Suprapubic skin (tissue), 4 donors: ENCODE data around the gene JPH2. TPM values are rescaled to one million over a fixed set of nuclear protein-coding genes. Genes with fewer than 3 reads are reported as not detected.

Experiments
- DNase-seq, 2 donors: peaks; one replicate each; pipeline ENCODE4 v3.0.0-alpha.2; 2019; ENCODE audit warnings: low spot score in 2 of 2
- H3K27ac ChIP-seq: fragments of 200-600 bp; sonication (generic); one replicate; pipeline ENCODE4 v1.5.1; 2019
- H3K27me3 ChIP-seq: fragments of 200-600 bp; sonication (generic); one replicate; pipeline ENCODE4 v1.5.1; 2019
- H3K36me3 ChIP-seq: fragments of 200-600 bp; sonication (generic); one replicate; pipeline ENCODE4 v1.5.1; 2019
- H3K4me1 ChIP-seq: fragments of 200-600 bp; sonication (generic); one replicate; pipeline ENCODE4 v1.5.1; 2019
- H3K4me3 ChIP-seq: fragments of 200-600 bp; sonication (generic); one replicate; pipeline ENCODE4 v1.5.1; 2019; ENCODE audit warnings: mild to moderate bottlenecking
- H3K9me3 ChIP-seq: fragments of 200-600 bp; sonication (generic); one replicate; pipeline ENCODE4 v1.5.1; 2019
- EP300 ChIP-seq: sonication (generic); formaldehyde crosslinking; IDR thresholded peaks from one replicate; pipeline ENCODE4 v1.6.1; 2017; ENCODE audit warnings: antibody characterized with exemption
- POLR2A ChIP-seq, 2 donors: fragments of 450-650 bp; IDR thresholded peaks; one replicate each; pipeline ENCODE4 v1.6.1; 2017; ENCODE audit warnings: antibody characterized with exemption in 2 of 2, mild to moderate bottlenecking in 2 of 2, moderate library complexity in 2 of 2
- POLR2AphosphoS5 ChIP-seq, 3 donors: sonication (generic); formaldehyde crosslinking; IDR thresholded peaks; one replicate each; pipeline ENCODE4 v1.6.1; 2017; ENCODE audit warnings: antibody characterized with exemption in 3 of 3
- WGBS: methylation state at CpG from one replicate; pipeline ENCODE4 v1.1.5; 2018; 5-methylcytosine and 5-hydroxymethylcytosine counted together
- total RNA-seq, 4 donors: library from RNA; depleted of rRNA; stranded (reverse); fragments of >200 nt; gene quantifications; one replicate each; pipeline ENCODE4 v1.1.0, GENCODE V29; 2016
- TF ChIP-seq, protein P1 (sequence below), 2 donors: fragments of 200-600 bp in 1 of 2; fragments of 450-650 bp in 1 of 2; sonication (generic) in 1 of 2; IDR thresholded peaks; one replicate each; pipeline ENCODE4 v1.5.1; 2016 to 2019; ENCODE audit warnings: antibody characterized with exemption in 2 of 2, mild to moderate bottlenecking in 1 of 2, moderate library complexity in 1 of 2

The JPH2 gene
- total RNA-seq, 4 donors from 2014 or later: 3.8 to 5.0 (median 4.5) TPM

DNA sequence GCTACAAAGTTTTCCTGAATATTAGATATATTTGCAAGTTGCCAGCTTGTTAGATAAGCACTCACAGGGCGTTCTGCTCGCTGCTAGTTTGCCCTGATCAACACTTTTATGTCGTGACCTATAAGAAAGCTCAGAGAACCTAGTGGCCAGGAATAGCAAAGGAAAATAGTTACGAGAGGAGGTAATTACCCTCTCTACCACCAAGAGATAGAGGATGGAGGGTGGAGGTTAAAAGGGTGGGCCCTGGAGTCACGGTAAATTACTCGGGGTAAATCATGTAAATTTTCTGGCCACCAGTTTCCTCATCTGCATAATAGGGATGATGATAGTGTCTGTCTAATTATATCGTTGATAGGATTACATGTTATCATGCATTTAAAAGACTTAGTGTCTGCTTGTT, 87.2 kb downstream of the JPH2 start:
- TF ChIP-seq EP300 (no peak), POLR2A (IDR thresholded peaks at IDR 0.05) (no peak), POLR2AphosphoS5 (IDR thresholded peaks at IDR 0.05) (no peak)
- TF ChIP-seq, protein P1, sequence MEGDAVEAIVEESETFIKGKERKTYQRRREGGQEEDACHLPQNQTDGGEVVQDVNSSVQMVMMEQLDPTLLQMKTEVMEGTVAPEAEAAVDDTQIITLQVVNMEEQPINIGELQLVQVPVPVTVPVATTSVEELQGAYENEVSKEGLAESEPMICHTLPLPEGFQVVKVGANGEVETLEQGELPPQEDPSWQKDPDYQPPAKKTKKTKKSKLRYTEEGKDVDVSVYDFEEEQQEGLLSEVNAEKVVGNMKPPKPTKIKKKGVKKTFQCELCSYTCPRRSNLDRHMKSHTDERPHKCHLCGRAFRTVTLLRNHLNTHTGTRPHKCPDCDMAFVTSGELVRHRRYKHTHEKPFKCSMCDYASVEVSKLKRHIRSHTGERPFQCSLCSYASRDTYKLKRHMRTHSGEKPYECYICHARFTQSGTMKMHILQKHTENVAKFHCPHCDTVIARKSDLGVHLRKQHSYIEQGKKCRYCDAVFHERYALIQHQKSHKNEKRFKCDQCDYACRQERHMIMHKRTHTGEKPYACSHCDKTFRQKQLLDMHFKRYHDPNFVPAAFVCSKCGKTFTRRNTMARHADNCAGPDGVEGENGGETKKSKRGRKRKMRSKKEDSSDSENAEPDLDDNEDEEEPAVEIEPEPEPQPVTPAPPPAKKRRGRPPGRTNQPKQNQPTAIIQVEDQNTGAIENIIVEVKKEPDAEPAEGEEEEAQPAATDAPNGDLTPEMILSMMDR (IDR thresholded peaks at IDR 0.05): no peak
- Histone ChIP-seq H3K4me1 (no peaks in the 10 kb centered on the region), H3K4me3 (no peak overlapping the region), H3K9me3 (no peaks in the 10 kb centered on the region), H3K27ac (no peak overlapping the region), H3K36me3 (no peaks in the 10 kb centered on the region), H3K27me3 (peaks cover 12% of the 10 kb centered on the region)
- no peak for DNase-seq
- WGBS: 61% methylated on average over 7 of the region's 7 CpGs

GRCh38 chr20:44098657-44099056, 88.3 kb downstream of the JPH2 start:
- no peak overlapping the region for H3K4me3 ChIP-seq
- 92% methylated on average over 5 of the region's 5 CpGs for WGBS
- no peaks in the 10 kb centered on the region for H3K36me3 ChIP-seq
- no peak for TF ChIP-seq POLR2A (IDR thresholded peaks at IDR 0.05)
- H3K27ac ChIP-seq: no peak overlapping the region
- no peaks in the 10 kb centered on the region for H3K9me3 ChIP-seq
- DNase-seq: no peak
- no peaks in the 10 kb centered on the region for H3K4me1 ChIP-seq
- peaks cover 6% of the 10 kb centered on the region for H3K27me3 ChIP-seq

GRCh38 chr20:44098256-44098630, 88.7 kb downstream of the JPH2 start:
- no peaks in the 10 kb centered on the region for H3K4me1 ChIP-seq
- H3K27ac ChIP-seq: no peak overlapping the region
- TF ChIP-seq POLR2A (IDR thresholded peaks at IDR 0.05) (no peak), POLR2AphosphoS5 (IDR thresholded peaks at IDR 0.05) (no peak), EP300 (no peak)
- TF ChIP-seq, protein P1 (IDR thresholded peaks at IDR 0.05): no peak
- DNase-seq: no peak
- whole genome bisulfite sequencing: 90% methylated on average over 6 of the region's 6 CpGs
- peaks cover 4% of the 10 kb centered on the region for H3K27me3 ChIP-seq
- no peaks in the 10 kb centered on the region for H3K36me3 ChIP-seq
- H3K9me3 ChIP-seq: no peaks in the 10 kb centered on the region
- H3K4me3 ChIP-seq: no peak overlapping the region

GRCh38 chr20:44097521-44098255, 89.3 kb downstream of the JPH2 start:
- no peaks in the 10 kb centered on the region for H3K9me3 ChIP-seq
- no peak for TF ChIP-seq EP300
- TF ChIP-seq, protein P1 (IDR thresholded peaks at IDR 0.05): no peak
- TF ChIP-seq POLR2AphosphoS5 (IDR thresholded peaks at IDR 0.05): no peak
- TF ChIP-seq POLR2A (IDR thresholded peaks at IDR 0.05): no peak
- H3K27me3 ChIP-seq: peaks cover 6% of the 10 kb centered on the region
- H3K36me3 ChIP-seq: no peaks in the 10 kb centered on the region
- no peak overlapping the region for H3K27ac ChIP-seq
- H3K4me1 ChIP-seq: no peaks in the 10 kb centered on the region
- DNase-seq: no peak
- H3K4me3 ChIP-seq: no peak overlapping the region
- 75% methylated on average over 14 of the region's 14 CpGs for WGBS

GRCh38 chr20:44095831-44096230, 91.2 kb downstream of the JPH2 start:
- TF ChIP-seq POLR2A (IDR thresholded peaks at IDR 0.05): no peak
- TF ChIP-seq, protein P1 (IDR thresholded peaks at IDR 0.05): no peak
- TF ChIP-seq POLR2AphosphoS5 (IDR thresholded peaks at IDR 0.05): no peak
- no peak for TF ChIP-seq EP300
- no peak for DNase-seq
- Histone ChIP-seq H3K4me3 (no peak overlapping the region), H3K9me3 (no peaks in the 10 kb centered on the region), H3K36me3 (no peaks in the 10 kb centered on the region), H3K27ac (no peak overlapping the region), H3K27me3 (peaks cover 8% of the 10 kb centered on the region), H3K4me1 (no peaks in the 10 kb centered on the region)
- 82% methylated on average over 7 of the region's 7 CpGs for WGBS

DNA sequence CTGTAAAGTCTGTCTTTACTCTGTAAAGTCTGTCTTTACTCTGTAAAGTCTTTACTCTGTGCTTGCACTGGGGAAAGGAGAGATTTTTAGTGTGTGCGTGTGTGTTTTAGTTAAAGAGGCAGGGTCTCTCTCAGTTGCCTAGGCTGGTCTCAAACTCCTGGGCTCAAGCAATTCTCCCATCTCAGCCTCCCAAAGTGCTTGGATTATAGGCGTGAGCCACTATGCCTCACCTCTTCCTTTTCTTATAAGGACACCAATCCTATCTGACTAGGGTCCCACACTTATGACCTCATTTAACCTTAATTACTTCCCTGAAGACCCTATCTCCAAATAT, 93.8 kb downstream of the JPH2 start:
- H3K27me3 ChIP-seq: peaks cover 5% of the 10 kb centered on the region
- 80% methylated on average over 2 of the region's 2 CpGs for WGBS
- no peak for DNase-seq
- TF ChIP-seq POLR2AphosphoS5 (IDR thresholded peaks at IDR 0.05) (no peak), EP300 (no peak), POLR2A (IDR thresholded peaks at IDR 0.05) (no peak)
- TF ChIP-seq, protein P1 (IDR thresholded peaks at IDR 0.05): no peak
- H3K27ac ChIP-seq: no peak overlapping the region
- H3K4me1 ChIP-seq: peaks cover 4% of the 10 kb centered on the region
- no peaks in the 10 kb centered on the region for H3K36me3 ChIP-seq
- H3K4me3 ChIP-seq: no peak overlapping the region
- H3K9me3 ChIP-seq: no peaks in the 10 kb centered on the region
